Neural cell (in vitro differentiated cells): ENCODE results near the gene DMGDH. TPM values are rescaled to one million over a fixed set of nuclear protein-coding genes. Genes with fewer than 3 reads are reported as not detected.

ENCODE experiments used
- H2AFZ ChIP-seq: fragments of 200-600, 300-800 bp; sonication (generic), shearing (Covaris generic); 2 replicates; pipeline ENCODE4 v1.6.0; 2014; ENCODE audit warnings: low read depth, mild to moderate bottlenecking, antibody characterized with exemption, low read length, moderate library complexity
- H3F3A ChIP-seq: fragments of 200-600 bp; shearing (Covaris generic); 2 replicates; pipeline ENCODE4 v1.6.1; 2016; ENCODE audit warnings: mild to moderate bottlenecking, moderate library complexity, mixed read lengths, antibody characterized with exemption, low read length; ENCODE audit not compliant: insufficient read depth, poor library complexity, severe bottlenecking
- H3K27ac ChIP-seq: fragments of 200-600, 300-800 bp; sonication (generic), shearing (Covaris generic); 2 replicates; pipeline ENCODE4 v1.5.1; 2014; ENCODE audit warnings: mild to moderate bottlenecking, low read length, moderate library complexity
- H3K27me3 ChIP-seq: fragments of 300-800, 200-600 bp; sonication (generic), shearing (Covaris generic); 2 replicates; pipeline ENCODE4 v1.6.0; 2014; ENCODE audit warnings: mild to moderate bottlenecking, low read depth, low read length, moderate library complexity; ENCODE audit not compliant: insufficient read depth
- H3K36me3 ChIP-seq: fragments of 300-800, 200-600 bp; sonication (generic), shearing (Covaris generic); 2 replicates; pipeline ENCODE4 v1.5.1; 2014; ENCODE audit warnings: mild to moderate bottlenecking, antibody characterized with exemption, low read length, moderate library complexity; ENCODE audit not compliant: insufficient read depth
- H3K4me2 ChIP-seq: fragments of 300-800, 200-600 bp; sonication (generic), shearing (Covaris generic); 2 replicates; pipeline ENCODE4 v1.6.0; 2014; ENCODE audit warnings: mild to moderate bottlenecking, low read length
- H3K4me3 ChIP-seq: fragments of 300-800, 200-600 bp; sonication (generic), shearing (Covaris generic); 2 replicates; pipeline ENCODE4 v1.5.1; 2014; ENCODE audit warnings: mild to moderate bottlenecking, low read length, moderate library complexity
- H3K79me2 ChIP-seq: fragments of 200-600 bp; shearing (Covaris generic); replicated peaks from 2 replicates; pipeline ENCODE4 v1.6.0; 2014; ENCODE audit warnings: mild to moderate bottlenecking, low read length, moderate library complexity; ENCODE audit not compliant: insufficient read depth
- H3K9ac ChIP-seq: fragments of 300-800, 200-600 bp; sonication (generic), shearing (Covaris generic); 2 replicates; pipeline ENCODE4 v1.6.1; 2016; ENCODE audit warnings: mild to moderate bottlenecking, low read length, mixed read lengths
- H3K9me2 ChIP-seq: fragments of 200-600 bp; shearing (Covaris generic); 2 replicates; pipeline ENCODE4 v1.6.1; 2016; ENCODE audit warnings: mild to moderate bottlenecking, low read length, mixed read lengths; ENCODE audit not compliant: insufficient read depth
- H3K9me3 ChIP-seq: fragments of 200-600, 300-800 bp; sonication (generic), shearing (Covaris generic); 2 replicates; pipeline ENCODE4 v1.6.1; 2016; ENCODE audit warnings: mild to moderate bottlenecking, mixed run types, low read length, moderate library complexity, mixed read lengths
- H4K20me1 ChIP-seq: fragments of 200-600 bp; shearing (Covaris generic); 2 replicates; pipeline ENCODE4 v1.6.1; 2016; ENCODE audit warnings: mild to moderate bottlenecking, mixed run types; ENCODE audit not compliant: insufficient read depth
- CTCF ChIP-seq: fragments of 450-650 bp; IDR thresholded peaks from 2 replicates; pipeline ENCODE4 v1.5.1; 2014; ENCODE audit warnings: antibody characterized with exemption, mild to moderate bottlenecking, moderate library complexity; ENCODE audit not compliant: poor library complexity, severe bottlenecking
- EP300 ChIP-seq: fragments of 450-650 bp; conservative IDR thresholded peaks from 2 replicates; pipeline ENCODE4 v1.6.1; 2014; ENCODE audit warnings: antibody characterized with exemption, mild to moderate bottlenecking, moderate library complexity; ENCODE audit not compliant: poor library complexity, severe bottlenecking
- EZH2 ChIP-seq: fragments of 200-600, 300-800 bp; shearing (Covaris generic), sonication (generic); IDR thresholded peaks from 2 replicates; pipeline ENCODE4 v1.6.1; 2014; ENCODE audit warnings: antibody characterized with exemption, low read length, borderline replicate concordance, mild to moderate bottlenecking; ENCODE audit not compliant: insufficient read depth, poor library complexity, severe bottlenecking
- MXI1 ChIP-seq: fragments of 450-650 bp; conservative IDR thresholded peaks from 2 replicates; pipeline ENCODE4 v1.6.1; 2014; ENCODE audit warnings: antibody characterized with exemption, mild to moderate bottlenecking; ENCODE audit not compliant: poor library complexity, severe bottlenecking
- POLR2AphosphoS5 ChIP-seq: IDR thresholded peaks from 2 replicates; pipeline ENCODE4 v1.6.1; 2012
- RAD21 ChIP-seq: fragments of 450-650 bp; conservative IDR thresholded peaks from 2 replicates; pipeline ENCODE4 v1.6.1; 2014; ENCODE audit warnings: antibody characterized with exemption, mild to moderate bottlenecking, moderate library complexity
- REST ChIP-seq: IDR thresholded peaks from 2 replicates; pipeline ENCODE4 v1.6.1; 2012; ENCODE audit warnings: borderline replicate concordance
- SMC3 ChIP-seq: fragments of 450-650 bp; conservative IDR thresholded peaks from 2 replicates; pipeline ENCODE4 v1.6.1; 2014; ENCODE audit warnings: antibody characterized with exemption, mild to moderate bottlenecking, moderate library complexity; ENCODE audit not compliant: poor library complexity
- TAF1 ChIP-seq: IDR thresholded peaks from 2 replicates; pipeline ENCODE4 v1.6.1; 2012; ENCODE audit warnings: low read depth
- polyA plus RNA-seq: library from polyadenylated mRNA; depleted of rRNA; stranded (reverse); fragments of >200 nt; gene quantifications from 2 replicates; pipeline ENCODE4 v1.2.3, GENCODE V29; 2014

The DMGDH gene
- polyA plus RNA-seq, 1 donor from 2014 or later: 0.93 TPM

GRCh38 chr5:79070350-79070667 lies 835 bp upstream of the DMGDH start:
- Histone ChIP-seq H3K9ac (no peak overlapping the region), H3K36me3 (no peaks in the 10 kb centered on the region), H3K9me2 (no peaks in the 10 kb centered on the region), H3K27ac (no peak overlapping the region), H2AFZ (no peak overlapping the region), H3K4me3 (no peak overlapping the region), H3K79me2 (no peaks in the 10 kb centered on the region), H3K9me3 (no peaks in the 10 kb centered on the region), H3K4me2 (no peak overlapping the region), H4K20me1 (no peaks in the 10 kb centered on the region), H3K27me3 (no peaks in the 10 kb centered on the region), H3F3A (no peaks in the 10 kb centered on the region)
- TF ChIP-seq RAD21 (no peak), SMC3 (no peak), EP300 (no peak), TAF1 (no peak), CTCF (no peak), POLR2AphosphoS5 (no peak), REST (no peak), MXI1 (no peak), EZH2 (no peak)

GRCh38 chr5:79062436-79062835 lies 7.0 kb downstream of the DMGDH start:
- Histone ChIP-seq H3K9me2 (no peaks in the 10 kb centered on the region), H3K4me2 (no peak overlapping the region), H3K9ac (no peak overlapping the region), H3K79me2 (no peaks in the 10 kb centered on the region), H3F3A (no peaks in the 10 kb centered on the region), H3K27ac (no peak overlapping the region), H3K9me3 (no peaks in the 10 kb centered on the region), H3K27me3 (no peaks in the 10 kb centered on the region), H4K20me1 (no peaks in the 10 kb centered on the region), H3K36me3 (no peaks in the 10 kb centered on the region), H3K4me3 (no peak overlapping the region), H2AFZ (no peak overlapping the region)
- no peak for TF ChIP-seq RAD21
- TF ChIP-seq REST: no peak
- no peak for TF ChIP-seq SMC3
- TF ChIP-seq POLR2AphosphoS5: no peak
